K562 (cell line): Measurements from ENCODE around the gene NUP62.

ENCODE experiments used
- TAF15 ChIP-seq: fragments of 200-400 bp; formaldehyde crosslinking; IDR thresholded peaks from 2 replicates; pipeline ENCODE4 v1.6.1; 2017; ENCODE audit warnings: mild to moderate bottlenecking, low read depth, low read length, moderate library complexity
- ZNF77 ChIP-seq: fragments of 250-450 bp; sonication (Bioruptor Pico); IDR thresholded peaks from 2 replicates; pipeline ENCODE4 v1.5.0; 2020
- TF ChIP-seq, protein P1 (sequence below): fragments of 450-650 bp; IDR thresholded peaks from 2 replicates; pipeline ENCODE4 v1.6.1; 2016; ENCODE audit warnings: borderline replicate concordance
- TF ChIP-seq, protein P2 (sequence below): fragments of 250-450 bp; sonication (Bioruptor Pico); IDR thresholded peaks from 2 replicates; pipeline ENCODE4 v1.4.0; 2020; ENCODE audit warnings: mild to moderate bottlenecking

DNA sequence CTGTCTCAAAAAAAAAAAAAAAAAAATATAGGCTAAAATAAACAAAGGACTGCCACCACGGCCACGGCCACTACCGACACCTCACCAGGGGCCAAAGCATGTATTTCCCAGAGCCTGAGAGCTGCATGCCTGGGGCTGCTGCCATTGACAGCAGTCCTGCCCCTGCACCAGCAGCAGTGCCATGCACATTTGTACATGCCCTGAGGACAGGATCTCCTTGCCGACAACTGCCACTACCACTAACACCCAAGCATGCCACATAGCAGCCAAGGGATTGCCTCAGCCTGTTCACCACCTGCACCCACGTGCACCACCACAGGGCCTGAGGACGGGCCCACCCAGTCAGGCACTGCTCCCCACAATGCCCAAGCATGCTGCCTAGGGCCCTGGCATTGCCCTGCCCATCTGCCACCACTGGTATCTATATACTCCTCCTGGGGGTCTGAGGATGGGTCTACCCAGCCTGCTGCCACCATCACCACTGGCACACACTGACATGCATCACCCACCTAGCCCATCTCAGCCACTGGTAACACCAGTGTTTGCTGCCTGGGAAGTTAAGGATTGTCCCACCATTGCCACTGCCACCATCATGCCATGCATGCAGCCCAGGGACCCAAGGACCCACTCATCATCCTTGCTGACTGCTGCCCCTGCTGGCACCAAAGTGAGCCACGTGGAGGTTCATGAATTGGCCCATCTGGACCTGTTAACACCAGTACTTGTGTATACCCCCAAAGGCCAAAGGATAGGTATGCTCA lies 10.6 kb upstream of the NUP62 start:
- TF ChIP-seq ZNF77 (CRISPR knock-in tag) (no peak), TAF15 (no peak)
- TF ChIP-seq, protein P1, sequence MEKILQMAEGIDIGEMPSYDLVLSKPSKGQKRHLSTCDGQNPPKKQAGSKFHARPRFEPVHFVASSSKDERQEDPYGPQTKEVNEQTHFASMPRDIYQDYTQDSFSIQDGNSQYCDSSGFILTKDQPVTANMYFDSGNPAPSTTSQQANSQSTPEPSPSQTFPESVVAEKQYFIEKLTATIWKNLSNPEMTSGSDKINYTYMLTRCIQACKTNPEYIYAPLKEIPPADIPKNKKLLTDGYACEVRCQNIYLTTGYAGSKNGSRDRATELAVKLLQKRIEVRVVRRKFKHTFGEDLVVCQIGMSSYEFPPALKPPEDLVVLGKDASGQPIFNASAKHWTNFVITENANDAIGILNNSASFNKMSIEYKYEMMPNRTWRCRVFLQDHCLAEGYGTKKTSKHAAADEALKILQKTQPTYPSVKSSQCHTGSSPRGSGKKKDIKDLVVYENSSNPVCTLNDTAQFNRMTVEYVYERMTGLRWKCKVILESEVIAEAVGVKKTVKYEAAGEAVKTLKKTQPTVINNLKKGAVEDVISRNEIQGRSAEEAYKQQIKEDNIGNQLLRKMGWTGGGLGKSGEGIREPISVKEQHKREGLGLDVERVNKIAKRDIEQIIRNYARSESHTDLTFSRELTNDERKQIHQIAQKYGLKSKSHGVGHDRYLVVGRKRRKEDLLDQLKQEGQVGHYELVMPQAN = no peak
- TF ChIP-seq, protein P2, sequence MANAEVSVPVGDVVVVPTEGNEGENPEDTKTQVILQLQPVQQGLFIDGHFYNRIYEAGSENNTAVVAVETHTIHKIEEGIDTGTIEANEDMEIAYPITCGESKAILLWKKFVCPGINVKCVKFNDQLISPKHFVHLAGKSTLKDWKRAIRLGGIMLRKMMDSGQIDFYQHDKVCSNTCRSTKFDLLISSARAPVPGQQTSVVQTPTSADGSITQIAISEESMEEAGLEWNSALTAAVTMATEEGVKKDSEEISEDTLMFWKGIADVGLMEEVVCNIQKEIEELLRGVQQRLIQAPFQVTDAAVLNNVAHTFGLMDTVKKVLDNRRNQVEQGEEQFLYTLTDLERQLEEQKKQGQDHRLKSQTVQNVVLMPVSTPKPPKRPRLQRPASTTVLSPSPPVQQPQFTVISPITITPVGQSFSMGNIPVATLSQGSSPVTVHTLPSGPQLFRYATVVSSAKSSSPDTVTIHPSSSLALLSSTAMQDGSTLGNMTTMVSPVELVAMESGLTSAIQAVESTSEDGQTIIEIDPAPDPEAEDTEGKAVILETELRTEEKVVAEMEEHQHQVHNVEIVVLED (CRISPR knock-in tag) = no peak
